Measurements from ENCODE around the gene GSS. TPM values are rescaled to one million over a fixed set of nuclear protein-coding genes. Genes with fewer than 3 reads are reported as not detected.

Gene GSS
- polyA plus RNA-seq, 3 donors: 30.4 to 52.9 (median 34.0) TPM

GRCh38 chr20:34949120-34949519 lies 6.5 kb downstream of the GSS start:
- no peak for TF ChIP-seq CTCF (IDR thresholded peaks at IDR 0.05)
- H3K27me3 ChIP-seq (ENCODE audit: control insufficient read depth in 2 of 2, insufficient read depth in 2 of 2, low read length in 2 of 2): no peaks in the 10 kb centered on the region
- H2AFZ ChIP-seq (ENCODE audit: insufficient read depth, low read depth, low read length, poor library complexity, severe bottlenecking): no peak overlapping the region
- Mint-ChIP-seq H3K27me3 (ENCODE audit: low read depth in 3 of 3) (no peaks in the 10 kb centered on the region), H3K9me3 (no peaks in the 10 kb centered on the region), H3K27ac (no peak overlapping the region), H3K4me3 (no peak overlapping the region), H3K4me1 (no peaks in the 10 kb centered on the region), H3K36me3 (peaks cover 35 to 45% of the 10 kb centered on the region in 2 donors)
- H3K27ac ChIP-seq (ENCODE audit: low read depth in 1 of 2, low read length in 2 of 2): no peak overlapping the region
- no peaks in the 10 kb centered on the region for H3K79me2 ChIP-seq (ENCODE audit: insufficient read depth, low read length)
- H3K36me3 ChIP-seq (replicated peaks in 1 of 2; ENCODE audit: control insufficient read depth in 1 of 2, insufficient read depth in 2 of 2, low read length in 2 of 2): peaks cover 14 to 54% of the 10 kb centered on the region in 2 donors
- H4K20me1 ChIP-seq (ENCODE audit: insufficient read depth, low read length): no peaks in the 10 kb centered on the region
- no peaks in the 10 kb centered on the region for H3K9me3 ChIP-seq (replicated peaks in 1 of 2; ENCODE audit: control insufficient read depth in 1 of 2, insufficient read depth in 1 of 2, low read length in 2 of 2)
- intact Hi-C loops (cut with micrococcal nuclease): no loop called here
- no peaks in the 10 kb centered on the region for H3K4me1 ChIP-seq (ENCODE audit: control insufficient read depth in 1 of 2, insufficient read depth in 2 of 2, low read length in 2 of 2)
- DNase-seq: no peak
- H3K4me3 ChIP-seq (replicated peaks in 1 of 3; ENCODE audit: low read depth in 2 of 3, low read length in 3 of 3): no peak overlapping the region
- 96% methylated on average over 5 of the region's 6 CpGs for WGBS (ENCODE audit: insufficient coverage)
- no peak overlapping the region for H3K4me2 ChIP-seq (replicated peaks; ENCODE audit: extremely low read depth, low read length, poor library complexity, severe bottlenecking)
- no peak overlapping the region for H3K9ac ChIP-seq (ENCODE audit: insufficient read depth, low read length, poor library complexity, severe bottlenecking)

GRCh38 chr20:34948030-34948429 lies 7.6 kb downstream of the GSS start:
- TF ChIP-seq CTCF (IDR thresholded peaks at IDR 0.05): no peak
- no peak overlapping the region for H3K4me2 ChIP-seq (replicated peaks; ENCODE audit: extremely low read depth, low read length, poor library complexity, severe bottlenecking)
- no peaks in the 10 kb centered on the region for H3K27me3 ChIP-seq (ENCODE audit: control insufficient read depth in 2 of 2, insufficient read depth in 2 of 2, low read length in 2 of 2)
- Mint-ChIP-seq H3K4me3 (no peak overlapping the region), H3K9me3 (no peaks in the 10 kb centered on the region), H3K36me3 (peaks cover 45 to 54% of the 10 kb centered on the region in 2 donors), H3K27me3 (ENCODE audit: low read depth in 3 of 3) (no peaks in the 10 kb centered on the region), H3K27ac (no peak overlapping the region), H3K4me1 (no peaks in the 10 kb centered on the region)
- no peaks in the 10 kb centered on the region for H3K79me2 ChIP-seq (ENCODE audit: insufficient read depth, low read length)
- intact Hi-C loops (cut with micrococcal nuclease): no loop called here
- H3K36me3 ChIP-seq (replicated peaks in 1 of 2; ENCODE audit: control insufficient read depth in 1 of 2, insufficient read depth in 2 of 2, low read length in 2 of 2): peaks cover 21 to 65% of the 10 kb centered on the region in 2 donors
- no peak overlapping the region for H2AFZ ChIP-seq (ENCODE audit: insufficient read depth, low read depth, low read length, poor library complexity, severe bottlenecking)
- H3K4me1 ChIP-seq (ENCODE audit: control insufficient read depth in 1 of 2, insufficient read depth in 2 of 2, low read length in 2 of 2): no peaks in the 10 kb centered on the region
- no peaks in the 10 kb centered on the region for H4K20me1 ChIP-seq (ENCODE audit: insufficient read depth, low read length)
- DNase-seq: no peak
- no peak overlapping the region for H3K4me3 ChIP-seq (replicated peaks in 1 of 3; ENCODE audit: low read depth in 2 of 3, low read length in 3 of 3)
- H3K9ac ChIP-seq (ENCODE audit: insufficient read depth, low read length, poor library complexity, severe bottlenecking): no peak overlapping the region
- no peaks in the 10 kb centered on the region for H3K9me3 ChIP-seq (replicated peaks in 1 of 2; ENCODE audit: control insufficient read depth in 1 of 2, insufficient read depth in 1 of 2, low read length in 2 of 2)
- H3K27ac ChIP-seq (ENCODE audit: low read depth in 1 of 2, low read length in 2 of 2): no peak overlapping the region

Measured in CD14-positive monocyte (primary cell).